ENCODE measurements around the gene PWP1.
A peak's percentile ranks its signal among the peaks of the same experiment; 100 is the strongest.

PWP1 gene

GRCh38 chr12:107666009-107666408 is 19.6 kb upstream of the PWP1 start:
- TF ChIP-seq, protein P1, sequence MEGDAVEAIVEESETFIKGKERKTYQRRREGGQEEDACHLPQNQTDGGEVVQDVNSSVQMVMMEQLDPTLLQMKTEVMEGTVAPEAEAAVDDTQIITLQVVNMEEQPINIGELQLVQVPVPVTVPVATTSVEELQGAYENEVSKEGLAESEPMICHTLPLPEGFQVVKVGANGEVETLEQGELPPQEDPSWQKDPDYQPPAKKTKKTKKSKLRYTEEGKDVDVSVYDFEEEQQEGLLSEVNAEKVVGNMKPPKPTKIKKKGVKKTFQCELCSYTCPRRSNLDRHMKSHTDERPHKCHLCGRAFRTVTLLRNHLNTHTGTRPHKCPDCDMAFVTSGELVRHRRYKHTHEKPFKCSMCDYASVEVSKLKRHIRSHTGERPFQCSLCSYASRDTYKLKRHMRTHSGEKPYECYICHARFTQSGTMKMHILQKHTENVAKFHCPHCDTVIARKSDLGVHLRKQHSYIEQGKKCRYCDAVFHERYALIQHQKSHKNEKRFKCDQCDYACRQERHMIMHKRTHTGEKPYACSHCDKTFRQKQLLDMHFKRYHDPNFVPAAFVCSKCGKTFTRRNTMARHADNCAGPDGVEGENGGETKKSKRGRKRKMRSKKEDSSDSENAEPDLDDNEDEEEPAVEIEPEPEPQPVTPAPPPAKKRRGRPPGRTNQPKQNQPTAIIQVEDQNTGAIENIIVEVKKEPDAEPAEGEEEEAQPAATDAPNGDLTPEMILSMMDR (conservative IDR thresholded peaks at IDR 0.05; ENCODE audit: low read length), result no peak
- no peak for DNase-seq (ENCODE audit: low read depth)
- no peak overlapping the region for H3K4me3 ChIP-seq (ENCODE audit: low read length)

DNA sequence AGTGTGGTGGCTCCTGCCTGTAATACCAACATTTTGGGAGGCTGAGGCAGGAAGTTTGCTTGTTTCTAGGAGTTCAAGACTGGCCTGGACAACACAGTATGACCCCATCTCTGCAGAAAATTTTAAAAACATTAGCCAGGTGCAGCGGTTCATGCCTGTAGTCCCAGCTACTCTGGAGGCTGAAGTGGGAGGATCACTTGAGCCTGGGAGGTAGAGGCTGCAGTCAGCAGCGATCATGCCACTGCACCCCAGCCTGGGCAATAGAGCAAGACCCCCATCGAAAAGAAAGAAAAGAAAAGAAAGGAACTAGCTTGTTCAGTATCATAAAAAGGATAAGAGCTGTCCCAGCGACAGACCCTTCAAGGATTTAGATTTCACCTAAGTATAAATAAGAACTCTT is 18.1 kb upstream of the PWP1 start:
- TF ChIP-seq, protein P1 (conservative IDR thresholded peaks at IDR 0.05; ENCODE audit: low read length), result no peak
- no peak for DNase-seq (ENCODE audit: low read depth)
- H3K4me3 ChIP-seq (ENCODE audit: low read length), result no peak overlapping the region

DNA sequence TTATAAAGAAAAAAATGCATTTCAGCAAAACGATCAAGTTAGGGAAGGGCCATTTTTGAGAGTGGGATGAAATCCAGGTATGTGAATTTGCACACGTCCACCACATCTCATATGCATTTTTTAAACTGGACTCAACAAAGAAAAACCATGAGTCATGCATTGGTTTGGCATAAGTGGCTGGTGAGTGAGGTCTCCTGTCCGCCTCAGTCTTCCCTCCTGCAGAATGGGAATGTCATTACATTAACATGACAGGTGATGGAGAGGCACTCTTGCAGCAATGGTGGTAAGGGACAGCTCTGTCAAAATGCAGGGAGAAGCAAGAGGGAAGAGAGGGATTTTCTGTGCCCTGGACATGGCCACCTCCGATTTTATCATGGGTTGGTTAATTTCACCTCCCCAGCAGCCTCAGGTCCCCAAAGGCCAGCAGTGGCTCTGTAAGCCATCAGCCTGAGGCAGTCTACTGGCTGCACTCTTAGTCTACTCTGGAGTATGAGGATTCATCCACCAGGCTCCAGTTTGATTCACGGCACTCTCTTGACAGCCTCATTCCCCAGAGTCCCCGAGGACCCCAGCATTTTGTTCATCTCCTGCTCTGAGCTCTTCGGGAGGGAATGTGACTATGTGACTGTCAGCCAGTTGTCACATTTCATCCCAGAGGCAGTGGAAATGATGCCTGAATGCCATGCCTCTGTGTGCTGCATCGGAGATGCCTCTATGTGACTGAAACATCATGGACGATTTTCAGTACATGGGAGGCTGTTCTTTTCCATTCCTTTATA is 17.1 kb upstream of the PWP1 start:
- DNase-seq (ENCODE audit: low read depth), result no peak
- no peak overlapping the region for H3K4me3 ChIP-seq (ENCODE audit: low read length)
- TF ChIP-seq, protein P1 (conservative IDR thresholded peaks at IDR 0.05; ENCODE audit: low read length), result no peak

GRCh38 chr12:107669946-107670345 is 15.7 kb upstream of the PWP1 start:
- DNase-seq (ENCODE audit: low read depth), result no peak
- TF ChIP-seq, protein P1 (conservative IDR thresholded peaks at IDR 0.05; ENCODE audit: low read length), result no peak
- no peak overlapping the region for H3K4me3 ChIP-seq (ENCODE audit: low read length)

DNA sequence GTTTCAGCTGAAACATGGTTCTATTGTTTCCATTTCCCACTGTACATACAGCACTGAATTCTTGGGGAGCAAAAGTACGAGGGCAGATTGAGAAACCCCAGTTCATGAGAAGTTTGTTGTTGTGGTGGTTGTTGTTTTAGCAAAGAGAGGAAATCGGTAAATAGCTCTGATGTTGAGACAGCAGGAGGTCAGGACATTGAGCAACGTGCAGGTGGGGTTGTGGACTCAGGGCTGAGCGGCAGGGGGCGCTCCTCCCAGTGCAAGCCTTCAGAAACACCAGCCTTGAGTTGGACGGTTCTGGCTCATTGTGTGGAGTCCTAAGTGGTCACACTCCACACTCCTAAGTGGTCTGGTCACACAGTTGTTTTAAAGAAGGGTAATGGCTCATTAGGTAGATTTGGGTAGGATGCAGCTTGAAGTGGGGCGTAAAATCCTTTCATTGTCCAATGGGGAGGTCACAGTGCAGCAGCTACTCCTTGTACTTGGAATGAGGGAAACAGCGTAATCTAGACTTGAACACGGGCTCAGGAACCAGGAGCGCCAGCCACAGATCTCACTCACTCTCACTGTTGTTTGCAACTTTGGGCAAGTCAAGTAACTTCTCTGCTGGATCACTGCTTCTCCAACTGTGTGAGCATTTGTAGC is 14.5 kb upstream of the PWP1 start:
- no peak overlapping the region for H3K4me3 ChIP-seq (ENCODE audit: low read length)
- TF ChIP-seq, protein P1 (conservative IDR thresholded peaks at IDR 0.05; ENCODE audit: low read length), result peak; percentile 48
- DNase-seq (ENCODE audit: low read depth), result no peak

- no peak for DNase-seq (ENCODE audit: low read depth)
- H3K4me3 ChIP-seq (ENCODE audit: low read length), result no peak overlapping the region
- TF ChIP-seq, protein P1 (conservative IDR thresholded peaks at IDR 0.05; ENCODE audit: low read length), result no peak
Measured at GRCh38 chr12:107677671-107678070, 7.9 kb upstream of the PWP1 start.

- DNase-seq (ENCODE audit: low read depth), result no peak
- H3K4me3 ChIP-seq (ENCODE audit: low read length), result no peak overlapping the region
- TF ChIP-seq, protein P1 (conservative IDR thresholded peaks at IDR 0.05; ENCODE audit: low read length), result no peak
Measured at GRCh38 chr12:107679336-107679735, 6.3 kb upstream of the PWP1 start.

Measured in AG10803 (cell line).